ENCODE measurements around the gene ADGRB3. TPM values are rescaled to one million over a fixed set of nuclear protein-coding genes. Genes with fewer than 3 reads are reported as not detected.

The ADGRB3 gene
- total RNA-seq, result not detected
- total RNA-seq, result 0 reads per million in 2 donors

DNA sequence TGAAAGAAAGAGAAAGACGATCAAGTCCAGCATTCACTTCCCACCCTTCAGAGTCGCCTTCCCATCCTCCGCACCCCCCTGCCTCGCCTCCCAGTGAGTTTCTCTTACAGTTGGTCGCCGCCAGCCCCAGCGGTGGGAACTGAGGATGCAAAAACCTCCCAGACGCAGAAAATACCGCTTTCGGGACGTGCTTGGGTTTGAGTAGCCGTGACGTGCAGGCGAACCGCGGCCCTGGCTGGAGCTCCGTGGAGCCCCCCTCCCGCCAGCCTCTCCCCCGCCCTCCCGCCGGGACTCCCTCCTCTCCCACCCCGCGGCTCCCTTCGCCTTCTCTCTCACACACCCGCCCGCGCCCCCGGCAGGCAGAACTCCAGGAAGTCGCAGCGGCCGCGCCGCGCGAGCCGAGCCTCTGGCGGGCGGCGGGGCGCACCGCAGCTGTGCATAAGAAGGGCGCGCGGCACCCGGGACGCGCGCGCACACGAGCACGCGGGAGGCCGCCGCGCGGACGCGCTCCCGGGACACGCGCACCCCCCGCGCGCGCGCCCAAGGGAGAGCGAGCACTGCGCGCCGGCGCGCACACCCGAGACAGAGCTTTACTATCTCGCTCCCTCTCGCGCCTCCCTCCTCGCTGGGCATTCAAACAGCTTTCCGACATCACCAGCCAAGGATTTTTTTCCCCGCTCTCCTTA, at the start of gene ADGRB3:
Gene ADGRB3, plus strand, starts transcription at position 557 of the 686 bp plus-strand sequence. CDS start 3,394 bp downstream, outside the sequence.
- Mint-ChIP-seq H3K4me3 (peak within 1 kb of the TSS; percentile 94), H3K36me3 (ENCODE audit: low read depth) (no peaks in the 10 kb centered on the region), H3K27me3 (peaks cover 53% of the 10 kb centered on the region), H3K4me1 (peaks cover 23% of the 10 kb centered on the region), H3K27ac (peak within 1 kb of the TSS; percentile 77)
- DNase-seq (peak; percentile 11 to 33 (median 14)), ATAC-seq (peak; percentile 84)
- no peaks in the 10 kb centered on the region for H3K9me3 ChIP-seq (ENCODE audit: control insufficient read depth, low read length, poor library complexity, severe bottlenecking)

DNA sequence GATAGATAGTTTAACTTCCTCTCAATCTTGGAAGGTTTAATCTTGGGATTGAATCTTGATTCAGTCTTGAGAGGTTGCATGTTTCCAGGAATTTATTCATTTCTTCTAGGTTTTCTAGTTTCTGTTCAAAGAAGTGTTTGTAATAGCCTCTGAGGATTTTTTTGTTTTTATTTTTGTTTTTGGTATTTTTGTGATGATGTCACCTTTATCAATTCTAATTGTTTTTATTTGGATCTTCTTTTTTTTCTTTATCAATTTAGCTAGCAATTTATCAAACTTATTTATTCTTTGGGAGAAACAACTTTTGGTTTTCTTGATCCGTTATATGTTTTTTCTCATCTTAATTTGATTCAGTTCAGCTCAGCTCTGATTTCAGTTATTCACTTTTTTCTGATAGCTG, 41.5 kb upstream of the ADGRB3 start:
- no peaks in the 10 kb centered on the region for H3K27me3 Mint-ChIP-seq
- ATAC-seq, result no peak
- DNase-seq, result no peak
- no peaks in the 10 kb centered on the region for H3K4me1 Mint-ChIP-seq
- no peaks in the 10 kb centered on the region for H3K9me3 ChIP-seq (ENCODE audit: control insufficient read depth, low read length, poor library complexity, severe bottlenecking)
- no peak overlapping the region for H3K27ac Mint-ChIP-seq
- no peaks in the 10 kb centered on the region for H3K36me3 Mint-ChIP-seq (ENCODE audit: low read depth)
- H3K4me3 Mint-ChIP-seq, result no peak overlapping the region

DNA sequence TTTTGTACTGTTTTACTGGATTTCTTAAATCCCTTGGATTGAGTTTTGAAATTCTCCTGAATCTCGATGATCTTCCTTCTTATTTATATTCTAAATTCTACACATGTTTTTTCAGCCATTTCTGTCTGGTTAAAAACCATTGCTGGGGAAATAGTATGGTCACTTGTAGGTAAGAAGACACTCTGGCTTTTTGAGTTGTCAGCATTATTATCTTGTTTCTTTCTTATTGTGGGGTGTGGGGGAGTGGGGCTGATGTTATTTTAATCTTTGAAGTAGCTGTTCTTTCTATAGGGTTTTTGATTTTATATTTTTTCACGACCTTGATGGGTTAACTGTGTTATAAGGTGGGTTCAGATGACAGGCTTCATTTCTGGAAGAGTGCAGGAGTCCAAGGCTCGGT, 37.4 kb upstream of the ADGRB3 start:
- ATAC-seq (no peak), DNase-seq (no peak)
- Mint-ChIP-seq H3K27ac (no peak overlapping the region), H3K4me1 (no peaks in the 10 kb centered on the region), H3K36me3 (ENCODE audit: low read depth) (no peaks in the 10 kb centered on the region), H3K27me3 (no peaks in the 10 kb centered on the region), H3K4me3 (no peak overlapping the region)
- H3K9me3 ChIP-seq (ENCODE audit: control insufficient read depth, low read length, poor library complexity, severe bottlenecking), result no peaks in the 10 kb centered on the region

DNA sequence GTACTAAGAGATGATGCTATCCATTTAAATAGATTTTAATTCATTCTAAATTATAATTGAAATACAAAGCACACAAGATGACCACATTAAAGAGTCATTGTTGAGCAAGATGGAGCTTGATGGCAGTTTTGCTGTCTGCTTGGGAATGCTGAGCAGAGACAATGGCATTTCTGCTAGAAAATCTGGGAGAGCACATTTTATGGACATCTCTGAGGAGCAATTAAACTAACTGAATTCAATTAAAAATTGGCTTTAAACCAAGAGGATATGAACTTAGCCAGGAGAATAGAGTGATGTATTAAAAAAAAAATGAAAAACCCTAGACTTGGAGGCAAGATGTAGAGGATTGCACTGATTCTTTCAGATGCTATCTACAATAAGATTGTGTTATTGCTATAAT, 19.1 kb upstream of the ADGRB3 start:
- Mint-ChIP-seq H3K4me1 (no peaks in the 10 kb centered on the region), H3K4me3 (no peak overlapping the region), H3K36me3 (ENCODE audit: low read depth) (no peaks in the 10 kb centered on the region), H3K27me3 (no peaks in the 10 kb centered on the region), H3K27ac (no peak overlapping the region)
- no peak for DNase-seq
- peaks cover 2% of the 10 kb centered on the region for H3K9me3 ChIP-seq (ENCODE audit: control insufficient read depth, low read length, poor library complexity, severe bottlenecking)
- ATAC-seq, result no peak

DNA sequence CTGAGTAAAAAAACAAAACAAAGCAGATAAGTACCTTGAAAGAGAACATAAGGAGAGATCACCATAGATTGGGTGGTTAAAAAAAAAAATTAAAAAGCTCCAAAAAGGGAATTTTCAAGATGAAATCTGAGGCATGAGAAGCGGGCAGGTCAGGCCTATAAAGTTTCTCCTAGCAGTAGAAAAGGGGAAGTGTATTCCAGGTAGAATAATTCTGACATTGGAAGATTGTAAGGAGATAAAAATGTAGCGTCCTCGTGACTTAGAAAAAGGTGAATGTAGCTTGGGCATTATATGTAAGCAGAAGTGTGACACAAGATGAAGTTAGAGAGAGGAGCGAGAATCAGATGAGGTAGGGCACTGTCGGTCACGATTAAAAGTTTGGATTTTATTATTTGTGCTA, 9.1 kb upstream of the ADGRB3 start:
- no peak for ATAC-seq

DNA sequence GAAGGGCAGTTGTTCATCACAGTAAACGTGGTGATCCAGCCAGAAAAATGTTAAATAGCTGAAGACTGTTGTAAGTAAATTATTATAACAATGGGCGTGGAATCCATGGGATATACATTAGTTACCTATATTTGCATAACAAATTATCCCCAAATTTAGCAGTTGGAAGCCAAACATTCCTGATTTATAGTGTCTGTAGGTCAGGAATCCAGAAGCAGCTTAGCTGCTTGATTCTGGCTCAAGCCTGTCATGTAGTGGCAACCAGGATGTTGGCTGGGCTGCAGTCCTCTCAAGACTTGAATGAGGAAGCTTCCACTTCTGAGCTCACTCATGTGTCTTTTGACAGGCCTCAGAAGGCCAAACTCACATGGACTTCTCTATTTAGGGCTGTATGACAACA, 6.9 kb upstream of the ADGRB3 start:
- H3K4me1 Mint-ChIP-seq, result no peaks in the 10 kb centered on the region
- H3K36me3 Mint-ChIP-seq (ENCODE audit: low read depth), result no peaks in the 10 kb centered on the region
- H3K4me3 Mint-ChIP-seq, result no peak overlapping the region
- ATAC-seq (no peak), DNase-seq (no peak)
- H3K27ac Mint-ChIP-seq, result no peak overlapping the region
- H3K9me3 ChIP-seq (ENCODE audit: control insufficient read depth, low read length, poor library complexity, severe bottlenecking), result no peaks in the 10 kb centered on the region
- peaks cover 10% of the 10 kb centered on the region for H3K27me3 Mint-ChIP-seq

More for the DNA sequence above, 9.1 kb upstream of the ADGRB3 start:
- Mint-ChIP-seq H3K4me3 (no peak overlapping the region), H3K27ac (no peak overlapping the region), H3K36me3 (ENCODE audit: low read depth) (no peaks in the 10 kb centered on the region), H3K27me3 (peaks cover 6% of the 10 kb centered on the region), H3K4me1 (no peaks in the 10 kb centered on the region)
- H3K9me3 ChIP-seq (ENCODE audit: control insufficient read depth, low read length, poor library complexity, severe bottlenecking), result no peaks in the 10 kb centered on the region
- DNase-seq, result no peak

DNA sequence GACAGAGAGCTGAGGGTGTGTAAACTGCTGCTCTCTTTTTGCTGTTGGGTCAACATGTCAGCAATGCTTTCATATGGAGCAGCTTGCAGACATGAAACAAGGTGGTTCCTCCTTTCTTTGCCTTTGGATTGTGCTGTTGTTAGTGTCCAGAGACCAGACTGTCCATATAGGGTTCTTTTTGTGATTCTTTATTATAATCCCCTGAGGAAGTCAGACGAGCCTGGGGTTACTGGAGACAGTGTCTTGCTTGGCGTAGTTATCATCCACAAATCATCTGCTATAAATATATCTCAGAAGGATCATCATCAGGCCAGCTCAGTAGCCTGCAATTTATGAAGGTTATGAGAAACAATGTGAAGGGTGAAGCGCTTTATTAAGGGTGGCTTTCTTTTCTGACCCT, 2.3 kb upstream of the ADGRB3 start:
- H3K4me1 Mint-ChIP-seq, result peaks cover 23% of the 10 kb centered on the region
- H3K27me3 Mint-ChIP-seq, result peaks cover 38% of the 10 kb centered on the region
- H3K9me3 ChIP-seq (ENCODE audit: control insufficient read depth, low read length, poor library complexity, severe bottlenecking), result no peaks in the 10 kb centered on the region
- DNase-seq, result no peak
- no peak overlapping the region for H3K27ac Mint-ChIP-seq
- no peak overlapping the region for H3K4me3 Mint-ChIP-seq
- ATAC-seq, result no peak
- no peaks in the 10 kb centered on the region for H3K36me3 Mint-ChIP-seq (ENCODE audit: low read depth)

DNA sequence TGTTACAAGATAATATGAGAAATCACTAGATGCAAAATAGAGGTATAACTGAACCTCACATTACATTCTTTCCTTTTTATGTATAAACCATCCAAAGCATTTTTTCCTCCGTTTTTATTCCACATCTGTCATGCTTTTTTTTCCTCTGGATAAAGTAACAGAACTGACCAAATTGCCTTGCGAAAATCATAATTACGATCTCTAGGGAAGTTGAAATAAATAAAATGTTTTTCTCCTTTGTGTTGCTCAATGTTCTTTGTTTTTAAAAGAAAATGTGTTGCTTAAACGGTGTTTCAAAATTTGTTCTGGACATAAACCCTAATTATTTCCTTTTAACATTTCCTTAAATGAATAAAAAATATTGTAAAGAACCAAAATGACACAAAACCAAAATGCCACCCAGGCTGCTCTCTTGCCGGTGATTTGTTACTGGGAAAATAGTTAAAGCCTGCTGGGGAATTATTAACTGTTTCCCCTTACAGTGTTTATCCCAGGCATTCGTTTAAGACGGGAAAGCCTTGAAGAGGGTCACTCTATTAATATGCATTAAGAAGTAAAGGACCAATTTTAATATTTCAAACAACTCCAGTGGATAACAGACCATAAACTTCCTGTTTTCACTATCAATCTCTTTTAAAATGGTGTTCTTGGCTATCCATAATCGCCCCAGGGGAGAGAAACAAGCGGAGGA, 1.7 kb upstream of the ADGRB3 start:
- peak overlapping the region; percentile 94 for H3K4me3 Mint-ChIP-seq
- DNase-seq (no peak), ATAC-seq (no peak)
- H3K4me1 Mint-ChIP-seq, result peaks cover 23% of the 10 kb centered on the region
- no peaks in the 10 kb centered on the region for H3K36me3 Mint-ChIP-seq (ENCODE audit: low read depth)
- H3K27me3 Mint-ChIP-seq, result peaks cover 41% of the 10 kb centered on the region
- H3K9me3 ChIP-seq (ENCODE audit: control insufficient read depth, low read length, poor library complexity, severe bottlenecking), result no peaks in the 10 kb centered on the region
- no peak overlapping the region for H3K27ac Mint-ChIP-seq

DNA sequence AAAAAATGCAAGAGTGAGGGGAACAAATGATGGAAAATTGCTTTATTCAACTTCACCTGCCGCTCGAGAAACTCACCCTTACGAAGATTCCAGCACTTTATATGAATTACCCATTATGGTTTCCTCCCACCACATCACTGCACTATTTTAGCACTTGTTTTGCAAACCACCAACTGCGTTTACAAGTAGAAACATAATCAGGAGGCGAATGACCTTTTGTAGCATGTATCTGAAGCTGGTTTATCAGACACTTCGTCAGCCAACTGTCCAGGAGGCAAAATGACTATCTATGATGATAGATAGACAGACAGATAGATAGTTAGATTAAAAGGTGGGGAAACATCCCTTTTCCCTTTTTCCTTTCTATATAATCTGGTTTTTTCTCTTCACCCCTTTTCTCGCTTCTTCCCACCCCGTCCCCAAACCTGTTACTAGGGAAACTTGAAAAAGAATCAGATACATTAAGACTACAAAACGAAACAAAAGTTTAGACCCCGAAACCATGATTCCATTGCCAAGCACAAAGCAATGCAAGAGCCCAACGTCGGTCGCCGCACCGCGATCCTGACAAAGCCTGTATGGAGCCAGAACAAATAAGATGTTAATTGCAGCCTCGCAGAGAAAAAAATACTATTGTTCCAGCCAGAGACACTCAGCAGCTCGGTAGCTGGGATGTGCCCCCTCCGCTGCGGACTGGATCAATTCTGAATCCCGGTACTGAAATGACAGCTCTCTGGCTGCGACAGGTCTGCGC, 933 bp upstream of the ADGRB3 start:
- ATAC-seq, result no peak
- Mint-ChIP-seq H3K27me3 (peaks cover 48% of the 10 kb centered on the region), H3K27ac (peak overlapping the region; percentile 43)

DNA sequence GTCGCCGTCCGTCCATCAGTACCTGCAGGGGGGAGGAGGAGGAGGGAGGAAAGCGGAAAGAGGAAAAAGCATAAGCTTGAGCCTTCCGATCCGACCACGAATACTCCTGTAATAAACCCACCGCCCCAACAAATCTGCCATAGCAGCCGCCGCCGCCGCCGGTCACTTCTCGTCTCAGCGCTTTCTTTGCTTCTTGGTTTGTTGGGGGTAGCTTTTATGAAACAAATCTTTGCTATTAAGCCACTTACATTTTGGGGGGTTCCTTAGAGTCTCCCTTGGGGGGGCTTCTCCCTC, 277 bp downstream of the ADGRB3 start:
- peaks cover 58% of the 10 kb centered on the region for H3K27me3 Mint-ChIP-seq
- H3K9me3 ChIP-seq (ENCODE audit: control insufficient read depth, low read length, poor library complexity, severe bottlenecking), result no peaks in the 10 kb centered on the region
- no peaks in the 10 kb centered on the region for H3K36me3 Mint-ChIP-seq (ENCODE audit: low read depth)
- no peak for DNase-seq
- no peak for ATAC-seq
- H3K4me3 Mint-ChIP-seq, result peak overlapping the region; percentile 94
- H3K4me1 Mint-ChIP-seq, result peaks cover 27% of the 10 kb centered on the region
- peak overlapping the region; percentile 77 for H3K27ac Mint-ChIP-seq

More for the DNA sequence above, 933 bp upstream of the ADGRB3 start:
- peak overlapping the region; percentile 94 for H3K4me3 Mint-ChIP-seq
- DNase-seq, result no peak
- H3K36me3 Mint-ChIP-seq (ENCODE audit: low read depth), result no peaks in the 10 kb centered on the region
- H3K4me1 Mint-ChIP-seq, result peaks cover 23% of the 10 kb centered on the region
- no peaks in the 10 kb centered on the region for H3K9me3 ChIP-seq (ENCODE audit: control insufficient read depth, low read length, poor library complexity, severe bottlenecking)

DNA sequence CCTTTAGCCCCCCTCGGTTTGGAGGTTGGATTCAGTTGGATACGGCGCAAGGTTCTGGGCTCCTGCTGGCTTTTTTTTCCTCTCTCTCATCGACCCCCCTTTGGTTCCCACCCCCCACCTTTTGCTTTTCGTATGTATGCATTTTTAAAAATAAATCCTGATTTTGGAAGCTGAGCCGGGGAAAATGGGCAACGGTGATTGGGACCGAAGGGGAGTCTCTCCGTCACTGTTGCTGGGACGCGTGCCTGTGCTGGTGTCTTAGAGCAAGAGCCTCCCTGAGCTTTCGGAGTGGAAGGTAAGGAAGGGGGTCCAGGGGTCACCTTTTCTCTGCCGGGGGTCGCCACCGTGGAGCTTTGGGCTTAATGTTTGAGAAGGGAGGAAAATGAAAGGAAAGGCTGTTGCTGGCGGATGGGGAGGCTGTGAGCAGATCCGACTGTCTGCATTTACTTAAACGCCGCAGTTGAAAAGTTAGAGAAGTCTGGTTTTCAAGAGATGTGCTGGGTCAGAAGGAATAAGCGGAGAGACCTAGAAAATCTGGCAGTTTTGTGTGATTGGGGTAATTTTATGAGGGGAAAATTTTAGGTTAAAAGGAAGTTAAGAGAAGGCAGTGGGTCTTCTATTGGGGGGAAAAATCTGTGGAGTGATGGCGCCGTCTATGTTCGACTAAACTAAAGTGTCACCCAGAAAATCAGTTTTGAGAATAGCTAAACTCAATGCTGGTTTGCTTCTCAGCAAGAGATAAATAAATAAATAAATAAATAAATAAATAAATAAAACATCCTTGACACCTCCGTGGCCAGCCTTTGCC, 828 bp downstream of the ADGRB3 start:
- DNase-seq, result no peak
- Mint-ChIP-seq H3K36me3 (ENCODE audit: low read depth) (no peaks in the 10 kb centered on the region), H3K27me3 (peaks cover 63% of the 10 kb centered on the region), H3K27ac (peak overlapping the region; percentile 77), H3K4me1 (peaks cover 30% of the 10 kb centered on the region), H3K4me3 (peak overlapping the region; percentile 94)
- no peak for ATAC-seq
- no peaks in the 10 kb centered on the region for H3K9me3 ChIP-seq (ENCODE audit: control insufficient read depth, low read length, poor library complexity, severe bottlenecking)

DNA sequence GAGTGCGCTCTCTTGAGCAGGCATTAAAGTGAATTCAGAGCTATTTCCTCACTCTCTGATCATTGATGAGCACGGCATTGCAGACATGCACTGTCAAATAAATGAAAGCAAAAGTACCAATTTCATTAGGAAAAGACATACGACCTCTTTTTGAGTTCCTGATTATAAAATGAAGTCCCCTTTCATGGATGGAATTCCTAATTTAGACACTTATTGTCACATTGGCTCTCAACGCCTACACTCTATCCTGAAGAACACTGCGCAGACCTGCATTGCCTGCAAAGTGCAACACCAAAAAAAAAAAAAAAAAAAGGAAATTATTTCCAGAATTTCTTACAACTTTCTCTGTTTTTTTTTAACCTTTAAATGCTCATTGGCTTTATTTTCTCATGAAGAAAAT, 1.6 kb downstream of the ADGRB3 start:
- Mint-ChIP-seq H3K4me3 (peak overlapping the region; percentile 52), H3K27ac (no peak overlapping the region), H3K36me3 (ENCODE audit: low read depth) (no peaks in the 10 kb centered on the region), H3K27me3 (peaks cover 66% of the 10 kb centered on the region), H3K4me1 (peaks cover 30% of the 10 kb centered on the region)
- DNase-seq, result no peak
- no peaks in the 10 kb centered on the region for H3K9me3 ChIP-seq (ENCODE audit: control insufficient read depth, low read length, poor library complexity, severe bottlenecking)
- ATAC-seq, result no peak

DNA sequence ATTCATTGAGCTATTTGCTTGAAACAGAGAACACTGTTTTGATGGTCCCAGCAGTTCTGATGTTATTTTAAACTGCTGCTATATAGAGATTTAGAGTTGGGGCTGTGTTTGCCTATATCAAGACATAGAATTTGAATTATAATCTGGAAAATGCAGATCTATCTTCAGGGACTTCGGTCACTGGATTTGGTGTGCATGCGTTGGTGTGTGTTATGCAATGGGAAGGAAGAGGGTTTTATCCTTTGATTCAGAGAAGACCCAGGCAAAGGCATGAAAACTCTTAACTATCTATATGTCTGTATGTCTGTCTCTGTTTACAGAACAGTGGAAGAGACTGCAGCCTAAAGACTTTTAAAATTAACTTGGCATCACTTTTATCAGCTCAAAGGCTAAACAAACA, 2.0 kb downstream of the ADGRB3 start:
- Mint-ChIP-seq H3K36me3 (ENCODE audit: low read depth) (no peaks in the 10 kb centered on the region), H3K4me3 (no peak overlapping the region), H3K27ac (no peak overlapping the region), H3K4me1 (peaks cover 30% of the 10 kb centered on the region), H3K27me3 (peaks cover 66% of the 10 kb centered on the region)
- H3K9me3 ChIP-seq (ENCODE audit: control insufficient read depth, low read length, poor library complexity, severe bottlenecking), result no peaks in the 10 kb centered on the region
- ATAC-seq (no peak), DNase-seq (no peak)
